GM20431 (cell line): ENCODE results near the gene DIP2B.
"Not testable (repeated sequence)": the region's sequence is repeated elsewhere in the genome, so short reads cannot be mapped to it uniquely, and the experiment has no call there.

ENCODE experiments used
- in situ Hi-C: fragments of 300-500 bp; cut with MseI, MboI; formaldehyde crosslinking; loops from one replicate; pipeline ENCODE4 v1.15.0; 2020; ENCODE audit warnings: low sequenced_read_pairs; ENCODE audit not compliant: unreplicated experiment

The DIP2B gene

GRCh38 chr12:50749459-50749882 is 244.7 kb downstream of the DIP2B start:
- in situ Hi-C loops = no loop called here

DNA sequence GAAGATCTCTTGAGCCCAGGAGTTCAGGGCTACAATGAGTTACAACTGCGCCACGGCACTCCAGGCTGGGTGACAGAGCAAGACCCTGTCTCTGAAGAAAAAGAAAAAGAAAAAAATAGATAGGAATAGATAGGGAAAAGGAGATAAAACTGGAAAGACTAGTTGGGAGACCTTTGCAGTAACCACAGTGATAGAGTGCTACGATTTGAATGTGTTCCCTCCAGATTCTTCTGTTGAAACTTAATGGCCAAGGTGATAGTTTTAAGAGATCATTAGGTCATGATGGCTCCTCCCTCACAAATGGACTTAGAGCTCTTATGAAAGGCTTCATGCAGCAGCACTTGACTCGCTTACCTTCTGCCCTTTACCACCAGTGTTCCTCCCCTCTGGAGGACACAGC is 245.6 kb downstream of the DIP2B start:
- in situ Hi-C loops = no loop called here

DNA sequence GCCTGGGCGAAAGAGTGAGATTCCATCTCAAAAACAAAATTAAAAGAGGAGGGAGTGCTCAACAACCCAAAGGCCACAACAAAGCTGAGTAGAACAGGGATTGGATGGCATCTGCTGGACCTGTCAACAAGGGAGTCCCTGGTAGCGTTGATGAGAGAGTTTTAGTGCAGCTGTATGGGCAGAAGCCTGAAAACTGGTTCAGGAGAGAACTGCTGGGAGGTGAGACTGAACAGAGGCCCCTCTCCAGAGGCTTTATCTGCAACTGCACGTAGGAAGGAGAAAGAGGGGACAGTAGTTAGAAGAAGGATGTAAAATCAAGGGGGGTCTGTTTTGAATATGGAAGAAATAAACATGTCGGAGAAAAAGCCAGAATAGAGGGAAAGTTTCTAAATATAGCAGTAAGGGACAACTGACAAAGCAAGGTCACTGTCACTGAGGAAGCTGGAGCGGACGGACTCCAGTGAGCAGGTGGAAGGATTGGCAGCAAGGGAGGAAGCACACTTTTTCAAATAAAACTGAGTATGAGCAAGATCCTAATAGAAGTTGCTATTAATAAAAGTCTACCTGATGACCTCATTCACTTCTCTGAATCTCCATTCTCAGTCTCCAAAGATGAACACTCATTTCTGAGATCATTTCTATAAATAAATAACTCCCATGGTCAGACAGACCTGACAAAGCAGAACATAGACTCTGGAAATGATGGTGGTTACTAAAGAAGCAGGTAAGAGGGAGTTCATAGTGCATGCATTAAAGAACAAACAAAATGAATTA is 247.3 kb downstream of the DIP2B start:
- in situ Hi-C loops = no loop called here

- in situ Hi-C loops = no loop called here
These were observed 248.5 kb downstream of the DIP2B start for GRCh38 chr12:50753232-50753769.

DNA sequence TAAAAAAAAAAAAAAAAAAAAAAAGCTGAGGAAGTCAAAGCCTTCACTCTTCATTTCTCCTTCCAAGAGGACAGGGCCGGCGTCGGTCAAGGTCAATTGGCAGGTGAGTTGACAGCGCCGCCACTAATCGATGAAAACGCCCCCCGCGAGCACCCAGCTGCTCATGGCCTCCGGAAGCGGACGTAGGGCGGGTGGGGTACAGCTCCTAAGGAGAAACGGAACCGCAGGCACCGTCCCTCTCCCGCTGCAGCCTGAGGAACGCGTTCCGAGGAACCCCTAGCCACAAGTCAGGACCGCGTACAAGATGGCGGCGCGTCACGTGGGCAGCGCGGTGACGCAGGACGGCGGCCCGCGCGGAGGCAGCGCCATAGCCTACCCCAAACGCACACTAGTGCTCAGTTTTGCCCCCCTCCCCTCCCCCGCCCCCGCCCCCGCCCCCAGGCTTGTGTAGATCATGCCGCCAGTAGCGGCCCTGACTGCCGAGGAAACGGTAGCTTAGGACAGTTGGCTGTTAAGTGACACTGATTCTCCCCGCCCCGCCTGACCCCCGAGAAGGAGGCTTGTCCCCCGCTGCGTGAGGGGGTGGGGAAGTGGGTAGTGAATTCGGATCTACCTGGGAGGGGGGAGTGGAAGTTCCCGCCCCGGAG is 259.0 kb downstream of the DIP2B start, which contains the start of gene ATF1:
TSS of gene ATF1 (plus strand) at position 463 of the 647 bp plus-strand sequence. CDS start 16,045 bp downstream, outside the sequence.
- in situ Hi-C loops = no loop called here

- in situ Hi-C loops = no loop called here
These were observed 259.7 kb downstream of the DIP2B start for GRCh38 chr12:50764286-50765094.

DNA sequence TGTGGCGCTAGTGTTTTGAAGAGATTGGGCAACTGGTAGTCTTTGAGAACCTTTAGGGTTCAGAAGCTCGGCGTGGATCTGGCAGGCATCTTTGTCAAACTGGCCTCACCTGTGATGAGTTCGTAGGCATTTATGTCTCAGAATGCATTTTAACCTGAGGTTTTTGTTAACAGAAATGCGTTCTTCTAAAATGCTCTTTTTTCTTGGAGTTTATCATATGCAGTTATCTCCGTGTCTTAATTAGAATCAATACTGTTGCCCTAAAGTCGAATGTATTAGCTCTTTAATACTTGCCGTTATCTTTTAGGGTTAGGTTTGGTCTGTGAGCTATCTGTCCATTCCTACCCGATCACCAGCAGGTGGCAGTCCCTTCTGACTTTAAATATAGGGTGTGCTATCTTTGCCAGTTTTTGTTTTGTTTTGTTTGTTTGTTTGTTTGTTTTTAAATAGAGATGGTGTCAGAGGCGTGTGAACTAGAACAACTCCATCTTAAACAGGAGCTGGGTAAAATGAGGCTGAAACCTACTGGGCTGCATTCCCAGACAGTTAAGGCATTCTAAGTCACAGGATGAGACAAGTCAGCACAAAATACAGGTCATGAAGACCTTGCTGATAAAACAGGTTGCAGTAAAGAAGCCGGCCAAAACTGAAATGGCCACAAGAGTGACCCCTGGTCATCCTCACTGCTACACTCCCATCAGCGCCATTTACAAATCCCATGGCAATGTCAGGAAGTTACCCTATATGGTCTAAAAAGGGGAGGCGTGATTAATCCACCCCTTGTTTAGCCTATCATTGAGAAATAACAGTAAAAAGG is 260.5 kb downstream of the DIP2B start:
- in situ Hi-C loops = no loop called here

- in situ Hi-C loops = no loop called here
These were observed 263.6 kb downstream of the DIP2B start for GRCh38 chr12:50768391-50768790.

DNA sequence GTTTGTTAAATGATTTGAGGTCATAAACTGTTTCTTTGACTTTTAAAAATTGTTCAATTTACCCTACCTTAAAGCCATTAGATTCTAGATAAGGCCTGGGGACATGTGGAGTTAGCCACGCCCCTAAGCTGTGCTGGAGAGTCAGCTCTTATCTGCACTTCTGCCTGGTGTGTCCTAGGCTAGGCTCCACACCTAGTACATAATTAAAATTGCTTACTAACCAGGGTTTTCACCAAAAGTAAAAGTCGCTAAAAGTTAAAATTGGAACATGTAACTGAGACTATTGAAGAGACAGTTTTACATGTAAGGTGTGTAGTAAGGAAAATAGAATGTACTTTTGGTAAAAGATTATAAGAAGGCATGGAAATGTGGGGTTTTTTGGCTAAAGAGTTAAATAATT is 264.0 kb downstream of the DIP2B start:
- in situ Hi-C loops = not testable (repeated sequence)

- in situ Hi-C loops = no loop called here
These were observed 266.6 kb downstream of the DIP2B start for GRCh38 chr12:50771409-50771808.

- in situ Hi-C loops = no loop called here
These were observed 267.7 kb downstream of the DIP2B start for GRCh38 chr12:50772470-50772869.

GRCh38 chr12:50772877-50773276 is 268.1 kb downstream of the DIP2B start:
- in situ Hi-C loops = no loop called here

GRCh38 chr12:50775251-50775650 is 270.5 kb downstream of the DIP2B start:
- in situ Hi-C loops = no loop called here

DNA sequence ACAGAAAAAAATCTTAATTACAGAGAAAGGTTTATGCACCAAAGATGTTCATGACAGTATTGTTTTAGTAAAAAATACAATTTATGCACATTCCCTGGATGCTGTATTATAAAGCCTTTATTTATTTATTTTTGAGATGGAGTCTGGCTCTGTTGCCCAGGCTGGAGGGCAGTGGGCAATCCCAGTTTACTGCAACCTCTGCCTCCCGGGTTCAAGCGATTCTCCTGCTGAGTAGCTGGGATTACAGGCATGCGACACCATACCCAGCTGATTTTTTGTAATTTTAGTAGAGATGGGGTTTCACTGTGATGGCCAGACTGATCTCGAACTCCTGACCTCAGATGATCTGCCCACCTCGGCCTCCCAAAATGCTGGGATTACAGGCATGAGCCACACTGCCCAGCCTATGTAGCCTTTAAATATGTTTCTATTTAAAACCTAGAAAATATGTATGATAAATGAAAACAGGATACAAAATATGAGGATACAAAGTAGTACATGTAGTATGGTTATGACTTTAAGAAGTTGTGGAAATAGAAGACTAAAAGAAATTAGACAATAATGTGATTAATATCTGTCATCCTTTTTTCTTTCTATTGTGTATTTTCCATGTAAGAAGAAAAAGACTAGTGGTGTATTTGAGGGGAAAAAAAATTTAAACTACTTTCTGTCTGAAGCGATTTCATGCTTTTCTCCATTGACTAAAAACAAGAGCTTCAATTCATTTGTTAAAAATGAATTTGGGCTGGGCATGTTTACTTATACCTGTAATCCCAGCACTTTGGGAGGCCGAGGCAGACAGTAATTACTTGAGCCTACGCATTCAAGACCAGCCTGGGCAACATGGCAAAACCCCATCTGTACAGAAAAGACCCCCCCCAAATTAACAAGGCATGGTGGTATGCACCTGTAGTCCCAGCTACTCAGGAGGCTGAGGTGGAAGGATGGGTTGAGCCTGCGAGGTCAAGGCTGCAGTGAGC is 272.3 kb downstream of the DIP2B start:
- in situ Hi-C loops = no loop called here

- in situ Hi-C loops = no loop called here
These were observed 274.1 kb downstream of the DIP2B start for GRCh38 chr12:50778663-50779590.

- in situ Hi-C loops = no loop called here
These were observed 275.2 kb downstream of the DIP2B start for GRCh38 chr12:50780013-50780412.

DNA sequence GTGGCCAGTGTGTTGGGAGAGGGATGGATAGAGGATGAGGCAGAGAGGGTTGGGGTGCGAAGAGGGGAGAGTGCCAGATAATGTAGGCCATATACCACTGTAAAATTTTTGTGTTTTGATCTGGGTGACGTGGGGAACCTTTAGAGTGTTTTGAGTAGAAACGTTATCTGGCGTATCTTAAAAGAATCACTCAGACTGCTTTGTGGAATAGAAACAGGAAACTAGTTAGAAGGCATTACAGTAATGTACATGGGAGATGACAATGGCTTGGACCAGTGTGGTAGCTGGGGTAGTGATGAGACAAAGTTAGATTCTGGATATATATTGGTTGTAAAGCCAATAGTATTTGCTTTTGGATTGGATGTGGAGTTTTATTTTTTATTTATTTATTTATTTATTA is 279.7 kb downstream of the DIP2B start:
- in situ Hi-C loops = no loop called here
